ENCODE data around the gene TNFSF10.

The TNFSF10 gene

GRCh38 chr3:172475703-172476102, 47.5 kb downstream of the TNFSF10 start:
- H3K9me3 ChIP-seq (ENCODE audit: control insufficient read depth in 2 of 2, low read length in 2 of 2): no peaks in the 10 kb centered on the region
- H3K27ac ChIP-seq (ENCODE audit: low read length): no peak overlapping the region
- no peak overlapping the region for H3K4me3 ChIP-seq (ENCODE audit: low read length in 2 of 2)

GRCh38 chr3:172471903-172472302, 51.3 kb downstream of the TNFSF10 start:
- Histone ChIP-seq H3K27ac (ENCODE audit: low read length) (no peak overlapping the region), H3K9ac (ENCODE audit: low read length in 2 of 2) (no peak overlapping the region), H3K4me1 (ENCODE audit: control insufficient read depth, insufficient read depth, low read length) (no peaks in the 10 kb centered on the region), H3K27me3 (ENCODE audit: control insufficient read depth in 1 of 2, insufficient read depth in 2 of 2, low read length in 2 of 2) (no peaks in the 10 kb centered on the region), H3K4me3 (ENCODE audit: low read length in 2 of 2) (no peak overlapping the region), H3K36me3 (ENCODE audit: control insufficient read depth in 2 of 2, insufficient read depth in 2 of 2, low read length in 2 of 2) (no peaks in the 10 kb centered on the region), H3K9me3 (ENCODE audit: control insufficient read depth in 2 of 2, low read length in 2 of 2) (no peaks in the 10 kb centered on the region)

More at GRCh38 chr3:172475703-172476102, 47.5 kb downstream of the TNFSF10 start:
- no peaks in the 10 kb centered on the region for H3K36me3 ChIP-seq (ENCODE audit: control insufficient read depth in 2 of 2, insufficient read depth in 2 of 2, low read length in 2 of 2)
- H3K4me1 ChIP-seq (ENCODE audit: control insufficient read depth, insufficient read depth, low read length): no peaks in the 10 kb centered on the region
- no peaks in the 10 kb centered on the region for H3K27me3 ChIP-seq (ENCODE audit: control insufficient read depth in 1 of 2, insufficient read depth in 2 of 2, low read length in 2 of 2)
- H3K9ac ChIP-seq (ENCODE audit: low read length in 2 of 2): no peak overlapping the region

- Histone ChIP-seq H3K4me3 (ENCODE audit: low read length in 2 of 2) (no peak overlapping the region), H3K9me3 (ENCODE audit: control insufficient read depth in 2 of 2, low read length in 2 of 2) (no peaks in the 10 kb centered on the region), H3K27ac (ENCODE audit: low read length) (no peak overlapping the region), H3K27me3 (ENCODE audit: control insufficient read depth in 1 of 2, insufficient read depth in 2 of 2, low read length in 2 of 2) (no peaks in the 10 kb centered on the region), H3K4me1 (ENCODE audit: control insufficient read depth, insufficient read depth, low read length) (no peaks in the 10 kb centered on the region), H3K36me3 (ENCODE audit: control insufficient read depth in 2 of 2, insufficient read depth in 2 of 2, low read length in 2 of 2) (no peaks in the 10 kb centered on the region), H3K9ac (ENCODE audit: low read length in 2 of 2) (no peak overlapping the region)
These were observed 52.6 kb downstream of the TNFSF10 start for GRCh38 chr3:172470588-172470987.

GRCh38 chr3:172467170-172467824, 55.9 kb downstream of the TNFSF10 start:
- no peaks in the 10 kb centered on the region for H3K27me3 ChIP-seq (ENCODE audit: control insufficient read depth in 1 of 2, insufficient read depth in 2 of 2, low read length in 2 of 2)
- no peaks in the 10 kb centered on the region for H3K9me3 ChIP-seq (ENCODE audit: control insufficient read depth in 2 of 2, low read length in 2 of 2)
- H3K27ac ChIP-seq (ENCODE audit: low read length): no peak overlapping the region

GRCh38 chr3:172466553-172467130, 56.6 kb downstream of the TNFSF10 start:
- Histone ChIP-seq H3K4me1 (ENCODE audit: control insufficient read depth, insufficient read depth, low read length) (no peaks in the 10 kb centered on the region), H3K9ac (ENCODE audit: low read length in 2 of 2) (no peak overlapping the region), H3K9me3 (ENCODE audit: control insufficient read depth in 2 of 2, low read length in 2 of 2) (no peaks in the 10 kb centered on the region), H3K27me3 (ENCODE audit: control insufficient read depth in 1 of 2, insufficient read depth in 2 of 2, low read length in 2 of 2) (no peaks in the 10 kb centered on the region), H3K36me3 (ENCODE audit: control insufficient read depth in 2 of 2, insufficient read depth in 2 of 2, low read length in 2 of 2) (no peaks in the 10 kb centered on the region), H3K27ac (ENCODE audit: low read length) (no peak overlapping the region), H3K4me3 (ENCODE audit: low read length in 2 of 2) (no peak overlapping the region)

More at GRCh38 chr3:172467170-172467824, 55.9 kb downstream of the TNFSF10 start:
- Histone ChIP-seq H3K4me1 (ENCODE audit: control insufficient read depth, insufficient read depth, low read length) (no peaks in the 10 kb centered on the region), H3K36me3 (ENCODE audit: control insufficient read depth in 2 of 2, insufficient read depth in 2 of 2, low read length in 2 of 2) (no peaks in the 10 kb centered on the region), H3K9ac (ENCODE audit: low read length in 2 of 2) (no peak overlapping the region), H3K4me3 (ENCODE audit: low read length in 2 of 2) (no peak overlapping the region)

GRCh38 chr3:172465281-172465680, 57.9 kb downstream of the TNFSF10 start:
- H3K9me3 ChIP-seq (ENCODE audit: control insufficient read depth in 2 of 2, low read length in 2 of 2): no peaks in the 10 kb centered on the region
- H3K4me1 ChIP-seq (ENCODE audit: control insufficient read depth, insufficient read depth, low read length): no peaks in the 10 kb centered on the region
- H3K4me3 ChIP-seq (ENCODE audit: low read length in 2 of 2): no peak overlapping the region
- no peak overlapping the region for H3K9ac ChIP-seq (ENCODE audit: low read length in 2 of 2)
- no peak overlapping the region for H3K27ac ChIP-seq (ENCODE audit: low read length)
- no peaks in the 10 kb centered on the region for H3K36me3 ChIP-seq (ENCODE audit: control insufficient read depth in 2 of 2, insufficient read depth in 2 of 2, low read length in 2 of 2)
- no peaks in the 10 kb centered on the region for H3K27me3 ChIP-seq (ENCODE audit: control insufficient read depth in 1 of 2, insufficient read depth in 2 of 2, low read length in 2 of 2)

GRCh38 chr3:172464306-172464705, 58.9 kb downstream of the TNFSF10 start:
- H3K9ac ChIP-seq (ENCODE audit: low read length in 2 of 2): no peak overlapping the region

GRCh38 chr3:172461530-172462138, 61.6 kb downstream of the TNFSF10 start:
- Histone ChIP-seq H3K9me3 (ENCODE audit: control insufficient read depth in 2 of 2, low read length in 2 of 2) (no peaks in the 10 kb centered on the region), H3K36me3 (ENCODE audit: control insufficient read depth in 2 of 2, insufficient read depth in 2 of 2, low read length in 2 of 2) (no peaks in the 10 kb centered on the region), H3K9ac (ENCODE audit: low read length in 2 of 2) (no peak overlapping the region), H3K4me3 (ENCODE audit: low read length in 2 of 2) (no peak overlapping the region), H3K27me3 (ENCODE audit: control insufficient read depth in 1 of 2, insufficient read depth in 2 of 2, low read length in 2 of 2) (no peaks in the 10 kb centered on the region), H3K27ac (ENCODE audit: low read length) (no peak overlapping the region), H3K4me1 (ENCODE audit: control insufficient read depth, insufficient read depth, low read length) (no peaks in the 10 kb centered on the region)

More at GRCh38 chr3:172464306-172464705, 58.9 kb downstream of the TNFSF10 start:
- no peaks in the 10 kb centered on the region for H3K36me3 ChIP-seq (ENCODE audit: control insufficient read depth in 2 of 2, insufficient read depth in 2 of 2, low read length in 2 of 2)
- H3K9me3 ChIP-seq (ENCODE audit: control insufficient read depth in 2 of 2, low read length in 2 of 2): no peaks in the 10 kb centered on the region
- no peaks in the 10 kb centered on the region for H3K27me3 ChIP-seq (ENCODE audit: control insufficient read depth in 1 of 2, insufficient read depth in 2 of 2, low read length in 2 of 2)
- no peaks in the 10 kb centered on the region for H3K4me1 ChIP-seq (ENCODE audit: control insufficient read depth, insufficient read depth, low read length)
- H3K4me3 ChIP-seq (ENCODE audit: low read length in 2 of 2): no peak overlapping the region
- no peak overlapping the region for H3K27ac ChIP-seq (ENCODE audit: low read length)

- Histone ChIP-seq H3K27ac (ENCODE audit: low read length) (no peak overlapping the region), H3K27me3 (ENCODE audit: control insufficient read depth in 1 of 2, insufficient read depth in 2 of 2, low read length in 2 of 2) (peaks cover 2 to 3% of the 10 kb centered on the region in 2 donors), H3K4me3 (ENCODE audit: low read length in 2 of 2) (no peak overlapping the region), H3K9me3 (ENCODE audit: control insufficient read depth in 2 of 2, low read length in 2 of 2) (no peaks in the 10 kb centered on the region), H3K9ac (ENCODE audit: low read length in 2 of 2) (no peak overlapping the region), H3K4me1 (ENCODE audit: control insufficient read depth, insufficient read depth, low read length) (no peaks in the 10 kb centered on the region), H3K36me3 (ENCODE audit: control insufficient read depth in 2 of 2, insufficient read depth in 2 of 2, low read length in 2 of 2) (no peaks in the 10 kb centered on the region)
These were observed 66.8 kb downstream of the TNFSF10 start for GRCh38 chr3:172456404-172456803.

Data from stomach smooth muscle (tissue), 2 donors.